Activated B cell treated with CpG ODN at 0.5 μM for 24 hours (primary cell): ENCODE measurements around the gene CAMKK1. TPM values are rescaled to one million over a fixed set of nuclear protein-coding genes. Genes with fewer than 3 reads are reported as not detected.

ENCODE experiments used
- ATAC-seq: fragments of 200-7000 bp; cut with Tn5 transposase; one replicate; pipeline ENCODE4 v1.10.0; 2021; ENCODE audit warnings: low read depth, mild to moderate bottlenecking, moderate library complexity
- CTCF ChIA-PET: fragments of 350-600 bp; sonication (Branson Sonifier 250); formaldehyde crosslinking; loops from one replicate; lab custom pipeline; 2021; ENCODE audit warnings: antibody characterized with exemption; lab: Charles Lee
- POLR2A ChIA-PET: fragments of 350-600 bp; sonication (Branson Sonifier 250); formaldehyde crosslinking; loops from one replicate; lab custom pipeline; 2021; ENCODE audit warnings: antibody characterized with exemption; lab: Charles Lee
- DNase-seq: peaks from one replicate; pipeline ENCODE4 v3.0.0; 2022
- H3K27ac Mint-ChIP-seq: one replicate; pipeline ENCODE4 v1.8.0; 2020; ENCODE audit warnings: mixed read lengths
- H3K27me3 Mint-ChIP-seq: one replicate; pipeline ENCODE4 v1.8.0; 2021; ENCODE audit warnings: mixed read lengths
- H3K36me3 Mint-ChIP-seq: one replicate; pipeline ENCODE4 v1.8.0; 2021; ENCODE audit warnings: low read depth, mixed read lengths
- H3K4me1 Mint-ChIP-seq: one replicate; pipeline ENCODE4 v1.8.0; 2021; ENCODE audit warnings: mixed read lengths
- H3K4me3 Mint-ChIP-seq: one replicate; pipeline ENCODE4 v1.8.0; 2020; ENCODE audit warnings: mild to moderate bottlenecking, mixed read lengths
- H3K9me3 Mint-ChIP-seq: one replicate; pipeline ENCODE4 v1.8.0; 2020; ENCODE audit warnings: mixed read lengths
- CTCF ChIP-seq: fragments of 200-600 bp; IDR thresholded peaks from one replicate; pipeline ENCODE4 v1.8.0; 2022; ENCODE audit warnings: antibody characterized with exemption, mild to moderate bottlenecking
- intact Hi-C: fragments of 100-400 bp; cut with micrococcal nuclease; formaldehyde crosslinking; loops from one replicate; pipeline ENCODE4 v1.15.1; 2024
- total RNA-seq: library from RNA; stranded (reverse); gene quantifications from 2 replicates; pipeline ENCODE4 v1.2.3, GENCODE V29; 2022

CAMKK1 gene
- total RNA-seq, 1 donor from 2014 or later, result 6.1 TPM

- ChIA-PET POLR2A (interaction anchor here (0.6 to 5.3 kb wide), 11 partner anchors 10 to 162 kb away, joined by 3 to 43 read pairs (median 9); partner anchors contain the start of genes ATP2A3, CAMKK1, NCBP3 and P2RX1), CTCF (interaction anchor here (0.9 to 3.4 kb wide), 2 partner anchors 10 to 17 kb away, joined by 3 to 20 read pairs; no protein-coding TSS in a partner anchor)
- peaks cover 27% of the 10 kb centered on the region for H3K4me1 Mint-ChIP-seq
- peak overlapping the region; percentile 44 for H3K4me3 Mint-ChIP-seq
- no peaks in the 10 kb centered on the region for H3K27me3 Mint-ChIP-seq
- no peaks in the 10 kb centered on the region for H3K36me3 Mint-ChIP-seq
- DNase-seq (no peak), ATAC-seq (no peak)
- H3K9me3 Mint-ChIP-seq, result no peaks in the 10 kb centered on the region
- TF ChIP-seq CTCF, result no peak
- intact Hi-C loops, result no loop called here
- H3K27ac Mint-ChIP-seq, result no peak overlapping the region
Observed at GRCh38 chr17:3903051-3903825, 10.4 kb upstream of the CAMKK1 start.

- intact Hi-C loops, result no loop called here
- H3K4me1 Mint-ChIP-seq, result peaks cover 19% of the 10 kb centered on the region
- H3K36me3 Mint-ChIP-seq, result no peaks in the 10 kb centered on the region
- H3K9me3 Mint-ChIP-seq, result no peaks in the 10 kb centered on the region
- DNase-seq (no peak), ATAC-seq (no peak)
- CTCF ChIA-PET, result no interaction called here
- H3K27me3 Mint-ChIP-seq, result no peaks in the 10 kb centered on the region
- no peak for TF ChIP-seq CTCF
- POLR2A ChIA-PET, result interaction anchor here (1.7 kb wide), 1 partner anchor 13 kb away, joined by 10 read pairs; no protein-coding TSS in a partner anchor
- H3K27ac Mint-ChIP-seq, result no peak overlapping the region
- no peak overlapping the region for H3K4me3 Mint-ChIP-seq
Observed at GRCh38 chr17:3900646-3901045, 7.8 kb upstream of the CAMKK1 start.

GRCh38 chr17:3897731-3898130, 4.9 kb upstream of the CAMKK1 start:
- Mint-ChIP-seq H3K4me3 (no peak overlapping the region), H3K9me3 (no peaks in the 10 kb centered on the region), H3K4me1 (peaks cover 13% of the 10 kb centered on the region), H3K36me3 (no peaks in the 10 kb centered on the region), H3K27ac (no peak overlapping the region), H3K27me3 (no peaks in the 10 kb centered on the region)
- ChIA-PET CTCF (no interaction called here), POLR2A (interaction anchor here (1.4 to 2.0 kb wide), 2 partner anchors 13 to 68 kb away, joined by 3 to 8 read pairs; no protein-coding TSS in a partner anchor)
- intact Hi-C loops, result no loop called here
- no peak for ATAC-seq
- TF ChIP-seq CTCF, result no peak
- DNase-seq, result no peak

GRCh38 chr17:3896968-3897235, 4.0 kb upstream of the CAMKK1 start:
- TF ChIP-seq CTCF, result no peak
- peaks cover 16% of the 10 kb centered on the region for H3K4me1 Mint-ChIP-seq
- H3K9me3 Mint-ChIP-seq, result no peaks in the 10 kb centered on the region
- ChIA-PET POLR2A (interaction anchor here (1.4 to 2.0 kb wide), 2 partner anchors 14 to 69 kb away, joined by 3 to 8 read pairs; no protein-coding TSS in a partner anchor), CTCF (no interaction called here)
- DNase-seq, result no peak
- H3K27me3 Mint-ChIP-seq, result no peaks in the 10 kb centered on the region
- intact Hi-C loops, result no loop called here
- H3K4me3 Mint-ChIP-seq, result no peak overlapping the region
- no peak overlapping the region for H3K27ac Mint-ChIP-seq
- H3K36me3 Mint-ChIP-seq, result no peaks in the 10 kb centered on the region
- ATAC-seq, result no peak

GRCh38 chr17:3896108-3896967, 3.5 kb upstream of the CAMKK1 start:
- intact Hi-C loops, result no loop called here
- Mint-ChIP-seq H3K27me3 (no peaks in the 10 kb centered on the region), H3K4me1 (peaks cover 22% of the 10 kb centered on the region), H3K4me3 (no peak overlapping the region), H3K9me3 (no peaks in the 10 kb centered on the region), H3K36me3 (no peaks in the 10 kb centered on the region), H3K27ac (no peak overlapping the region)
- DNase-seq (no peak), ATAC-seq (no peak)
- ChIA-PET POLR2A (interaction anchor here (1.4 to 2.0 kb wide), 2 partner anchors 15 to 69 kb away, joined by 3 to 8 read pairs; no protein-coding TSS in a partner anchor), CTCF (no interaction called here)
- TF ChIP-seq CTCF, result no peak
